ENCODE measurements around the gene GPATCH8. TPM values are rescaled to one million over a fixed set of nuclear protein-coding genes. Genes with fewer than 3 reads are reported as not detected.

Gene GPATCH8
- total and polyA plus RNA-seq, 2 donors (not counting 3 experiments of a cell fraction or from before 2014, with no cell fraction given): 14.6 to 35.3 TPM

- H3K9me3 ChIP-seq (replicated peaks; ENCODE audit: control insufficient read depth, insufficient read depth, low read length): no peaks in the 10 kb centered on the region
- no peak overlapping the region for H3K4me3 ChIP-seq (replicated peaks in 1 of 3; ENCODE audit: insufficient read depth in 1 of 3, low read depth in 1 of 3, low read length in 3 of 3)
- no peak overlapping the region for H3K27ac ChIP-seq (ENCODE audit: insufficient read depth, low read depth, low read length)
- no peak for DNase-seq (ENCODE audit: low read depth, low spot score)
- no TSS peak for BruUV-seq (replicated peaks)
- H3K4me2 ChIP-seq (ENCODE audit: insufficient read depth, low read length): no peak overlapping the region
- TF ChIP-seq POLR2AphosphoS5 (IDR thresholded peaks at IDR 0.05; ENCODE audit: insufficient read depth, low read depth, low read length) (no peak), MAX (IDR thresholded peaks at IDR 0.05; ENCODE audit: insufficient read depth, insufficient read length) (no peak), MYC (IDR thresholded peaks at IDR 0.05; ENCODE audit: low read depth, low read length) (no peak)
- dilution Hi-C loops (cut with MboI; ENCODE audit: extremely low pct_ligation_motif_present, low sequenced_read_pairs): no loop called here
- H3K4me1 ChIP-seq (ENCODE audit: control insufficient read depth, extremely low read depth, insufficient read depth, low read length): no peaks in the 10 kb centered on the region
- no peak overlapping the region for H2AFZ ChIP-seq (ENCODE audit: low read depth, low read length)
- ChIA-PET CTCF (no interaction called here), POLR2A (no interaction called here)
- FAIRE-seq: no peak
- no peaks in the 10 kb centered on the region for H3K36me3 ChIP-seq (ENCODE audit: control insufficient read depth in 2 of 2, extremely low read depth in 1 of 2, insufficient read depth in 2 of 2, low read length in 2 of 2)
- H4K20me1 ChIP-seq (replicated peaks; ENCODE audit: control insufficient read depth, extremely low read depth, insufficient read depth, low read length): no peaks in the 10 kb centered on the region
- H3K9ac ChIP-seq (replicated peaks; ENCODE audit: extremely low read depth, insufficient read depth, low read length): no peak overlapping the region
- intact Hi-C loops (cut with micrococcal nuclease): no loop called here
- peaks cover 4% of the 10 kb centered on the region for H3K9me1 ChIP-seq (replicated peaks; ENCODE audit: control insufficient read depth, extremely low read depth, insufficient read depth, low read length)
- H3K27me3 ChIP-seq (ENCODE audit: control insufficient read depth in 2 of 2, insufficient read depth in 2 of 2, low read length in 2 of 2): no peaks in the 10 kb centered on the region
- no peaks in the 10 kb centered on the region for H3K79me2 ChIP-seq (ENCODE audit: control insufficient read depth, insufficient read depth, low read length)
These were observed 94.4 kb downstream of the GPATCH8 start for GRCh38 chr17:44408786-44409185.

- CTCF ChIA-PET: interaction anchor here (1.2 to 9.2 kb wide), 2 partner anchors 120 to 235 kb away, joined by 3 to 86 read pairs; no protein-coding TSS in a partner anchor
- no peak overlapping the region for H3K9ac ChIP-seq (replicated peaks; ENCODE audit: extremely low read depth, insufficient read depth, low read length)
- FAIRE-seq (no peak), DNase-seq (ENCODE audit: low read depth, low spot score) (no peak)
- no peak for TF ChIP-seq MYC (IDR thresholded peaks at IDR 0.05; ENCODE audit: low read depth, low read length)
- dilution Hi-C loops (cut with MboI; ENCODE audit: extremely low pct_ligation_motif_present, low sequenced_read_pairs) (no loop called here), intact Hi-C loops (cut with micrococcal nuclease) (no loop called here)
- no peaks in the 10 kb centered on the region for H3K27me3 ChIP-seq (ENCODE audit: control insufficient read depth in 2 of 2, insufficient read depth in 2 of 2, low read length in 2 of 2)
- no peaks in the 10 kb centered on the region for H3K79me2 ChIP-seq (ENCODE audit: control insufficient read depth, insufficient read depth, low read length)
- H3K27ac ChIP-seq (ENCODE audit: insufficient read depth, low read depth, low read length): no peak overlapping the region
- H2AFZ ChIP-seq (ENCODE audit: low read depth, low read length): no peak overlapping the region
- H3K4me3 ChIP-seq (replicated peaks in 1 of 3; ENCODE audit: insufficient read depth in 1 of 3, low read depth in 1 of 3, low read length in 3 of 3): no peak overlapping the region
- H3K9me3 ChIP-seq (replicated peaks; ENCODE audit: control insufficient read depth, insufficient read depth, low read length): no peaks in the 10 kb centered on the region
- peaks cover 8 to 24% of the 10 kb centered on the region in 2 experiments for H3K36me3 ChIP-seq (ENCODE audit: control insufficient read depth in 2 of 2, extremely low read depth in 1 of 2, insufficient read depth in 2 of 2, low read length in 2 of 2)
- no TSS peak for BruUV-seq (replicated peaks)
- no peaks in the 10 kb centered on the region for H4K20me1 ChIP-seq (replicated peaks; ENCODE audit: control insufficient read depth, extremely low read depth, insufficient read depth, low read length)
- POLR2A ChIA-PET: no interaction called here
- no peaks in the 10 kb centered on the region for H3K4me1 ChIP-seq (ENCODE audit: control insufficient read depth, extremely low read depth, insufficient read depth, low read length)
- H3K4me2 ChIP-seq (ENCODE audit: insufficient read depth, low read length): no peak overlapping the region
- H3K9me1 ChIP-seq (replicated peaks; ENCODE audit: control insufficient read depth, extremely low read depth, insufficient read depth, low read length): no peaks in the 10 kb centered on the region
These were observed 100.5 kb downstream of the GPATCH8 start for GRCh38 chr17:44402564-44403172.

Data from endothelial cell of umbilical vein (primary cell).